ENCODE data around the gene COX19. TPM values are rescaled to one million over a fixed set of nuclear protein-coding genes. Genes with fewer than 3 reads are reported as not detected.

COX19 gene
- total RNA-seq, 1 experiment from 2014 or later, result 37.4 TPM

DNA sequence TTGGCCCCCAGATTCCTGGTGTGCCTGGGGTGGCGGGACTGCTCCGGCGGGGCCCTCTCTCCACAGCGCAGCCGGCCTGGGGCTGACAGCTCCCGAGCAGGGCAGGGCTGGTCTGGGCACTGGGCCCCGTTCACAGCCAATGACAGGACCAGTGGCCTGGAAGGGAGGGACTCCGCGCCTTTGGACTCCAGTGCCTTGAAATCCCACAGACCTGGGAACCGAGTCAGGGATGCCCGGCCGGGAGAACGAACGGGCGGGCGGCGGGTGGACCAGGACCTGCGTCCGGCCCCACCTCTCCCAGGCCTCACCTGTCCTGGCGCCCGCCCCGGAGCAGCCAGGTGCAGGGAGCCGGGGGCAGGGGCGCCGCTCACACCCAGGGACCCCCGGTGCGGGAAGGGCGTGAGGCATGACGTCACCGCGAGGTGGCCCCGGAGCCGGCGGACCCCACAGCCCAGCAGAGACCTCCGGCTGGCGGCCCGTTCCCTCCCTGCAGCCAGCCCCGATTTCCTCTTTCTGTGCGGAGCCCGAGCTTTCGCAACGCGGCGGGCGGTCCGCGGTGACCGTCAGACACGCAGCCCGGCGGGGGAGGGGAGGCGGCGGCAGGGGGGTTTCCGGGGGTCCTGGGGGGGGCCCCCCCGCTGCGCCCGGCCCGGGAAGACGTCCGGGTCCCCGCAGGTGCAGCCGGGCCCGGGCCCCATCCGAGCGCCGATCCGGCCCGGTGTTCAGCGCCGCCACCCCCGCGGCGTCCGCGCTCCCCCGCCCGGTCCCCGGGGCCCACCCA is 21.6 kb downstream of the COX19 start:
- Mint-ChIP-seq H3K4me3 (ENCODE audit: low read depth, unreplicated experiment) (peak overlapping the region; percentile 65), H3K4me1 (ENCODE audit: low read depth, unreplicated experiment) (peaks cover 35% of the 10 kb centered on the region), H3K9me3 (ENCODE audit: low read depth, unreplicated experiment) (no peaks in the 10 kb centered on the region), H3K27ac (ENCODE audit: unreplicated experiment) (peak overlapping the region; percentile 97), H3K36me3 (ENCODE audit: insufficient read depth, unreplicated experiment) (peaks cover 90% of the 10 kb centered on the region), H3K27me3 (ENCODE audit: unreplicated experiment) (no peaks in the 10 kb centered on the region)
- no TSS peak for BruUV-seq (replicated peaks)
- DNase-seq, result peak; percentile 83
- CTCF ChIA-PET, result interaction anchor here (0.6 to 2.8 kb wide), 9 partner anchors 25 to 78 kb away, joined by 3 to 18 read pairs (median 6); partner anchors contain the start of gene GET4
- TF ChIP-seq CTCF (IDR thresholded peaks at IDR 0.05; ENCODE audit: unreplicated experiment), result no peak
- intact Hi-C loops (cut with micrococcal nuclease; ENCODE audit: unreplicated experiment), result no loop called here

GRCh38 chr7:952548-953441 is 22.6 kb downstream of the COX19 start:
- H3K4me1 Mint-ChIP-seq (ENCODE audit: low read depth, unreplicated experiment), result peaks cover 44% of the 10 kb centered on the region
- no peaks in the 10 kb centered on the region for H3K9me3 Mint-ChIP-seq (ENCODE audit: low read depth, unreplicated experiment)
- peaks cover 93% of the 10 kb centered on the region for H3K36me3 Mint-ChIP-seq (ENCODE audit: insufficient read depth, unreplicated experiment)
- CTCF ChIA-PET, result interaction anchor here (0.7 to 2.8 kb wide), 9 partner anchors 12 to 1178 kb away, joined by 3 to 18 read pairs (median 7); no protein-coding TSS in a partner anchor
- no TSS peak for BruUV-seq (replicated peaks)
- no peaks in the 10 kb centered on the region for H3K27me3 Mint-ChIP-seq (ENCODE audit: unreplicated experiment)
- TF ChIP-seq CTCF (IDR thresholded peaks at IDR 0.05; ENCODE audit: unreplicated experiment), result no peak
- intact Hi-C loops (cut with micrococcal nuclease; ENCODE audit: unreplicated experiment), result no loop called here
- H3K4me3 Mint-ChIP-seq (ENCODE audit: low read depth, unreplicated experiment), result peak overlapping the region; percentile 65
- H3K27ac Mint-ChIP-seq (ENCODE audit: unreplicated experiment), result peak overlapping the region; percentile 97
- DNase-seq, result no peak

- no peak for TF ChIP-seq CTCF (IDR thresholded peaks at IDR 0.05; ENCODE audit: unreplicated experiment)
- no peaks in the 10 kb centered on the region for H3K9me3 Mint-ChIP-seq (ENCODE audit: low read depth, unreplicated experiment)
- H3K4me1 Mint-ChIP-seq (ENCODE audit: low read depth, unreplicated experiment), result peaks cover 52% of the 10 kb centered on the region
- BruUV-seq (replicated peaks), result no TSS peak
- H3K27ac Mint-ChIP-seq (ENCODE audit: unreplicated experiment), result peak overlapping the region; percentile 97
- peaks cover 94% of the 10 kb centered on the region for H3K36me3 Mint-ChIP-seq (ENCODE audit: insufficient read depth, unreplicated experiment)
- DNase-seq, result no peak
- peak overlapping the region; percentile 65 for H3K4me3 Mint-ChIP-seq (ENCODE audit: low read depth, unreplicated experiment)
- intact Hi-C loops (cut with micrococcal nuclease; ENCODE audit: unreplicated experiment), result no loop called here
- no peaks in the 10 kb centered on the region for H3K27me3 Mint-ChIP-seq (ENCODE audit: unreplicated experiment)
- CTCF ChIA-PET, result interaction anchor here (0.7 to 2.8 kb wide), 6 partner anchors 12 to 1178 kb away, joined by 3 to 18 read pairs (median 7); no protein-coding TSS in a partner anchor
These were observed 23.3 kb downstream of the COX19 start for GRCh38 chr7:951881-952547.
